Neural cell (in vitro differentiated cells): ENCODE measurements around the gene LCP1.

Experiments used
- CTCF ChIP-seq: fragments of 450-650 bp; IDR thresholded peaks from 2 replicates; pipeline ENCODE4 v1.5.1; 2014; ENCODE audit warnings: antibody characterized with exemption, mild to moderate bottlenecking, moderate library complexity; ENCODE audit not compliant: poor library complexity, severe bottlenecking
- EP300 ChIP-seq: fragments of 450-650 bp; conservative IDR thresholded peaks from 2 replicates; pipeline ENCODE4 v1.6.1; 2014; ENCODE audit warnings: antibody characterized with exemption, mild to moderate bottlenecking, moderate library complexity; ENCODE audit not compliant: poor library complexity, severe bottlenecking
- MXI1 ChIP-seq: fragments of 450-650 bp; conservative IDR thresholded peaks from 2 replicates; pipeline ENCODE4 v1.6.1; 2014; ENCODE audit warnings: antibody characterized with exemption, mild to moderate bottlenecking; ENCODE audit not compliant: poor library complexity, severe bottlenecking
- POLR2AphosphoS5 ChIP-seq: IDR thresholded peaks from 2 replicates; pipeline ENCODE4 v1.6.1; 2012
- REST ChIP-seq: IDR thresholded peaks from 2 replicates; pipeline ENCODE4 v1.6.1; 2012; ENCODE audit warnings: borderline replicate concordance
- TAF1 ChIP-seq: IDR thresholded peaks from 2 replicates; pipeline ENCODE4 v1.6.1; 2012; ENCODE audit warnings: low read depth

GRCh38 chr13:46101484-46102254, 80.3 kb downstream of the LCP1 start:
- TF ChIP-seq CTCF (no peak), POLR2AphosphoS5 (no peak), MXI1 (no peak), EP300 (no peak), TAF1 (no peak), REST (no peak)
